HG03066 (cell line): ENCODE results near the gene SPOCK3.
"Not testable (repeated sequence)": the region's sequence is repeated elsewhere in the genome, so short reads cannot be mapped to it uniquely, and the experiment has no call there.

Source experiments
- ATAC-seq: cut with Tn5 transposase; IDR thresholded peaks from one replicate; pipeline ENCODE4 v1.9.1; 2021; ENCODE audit warnings: low read depth; ENCODE audit not compliant: unreplicated experiment

Gene SPOCK3

DNA sequence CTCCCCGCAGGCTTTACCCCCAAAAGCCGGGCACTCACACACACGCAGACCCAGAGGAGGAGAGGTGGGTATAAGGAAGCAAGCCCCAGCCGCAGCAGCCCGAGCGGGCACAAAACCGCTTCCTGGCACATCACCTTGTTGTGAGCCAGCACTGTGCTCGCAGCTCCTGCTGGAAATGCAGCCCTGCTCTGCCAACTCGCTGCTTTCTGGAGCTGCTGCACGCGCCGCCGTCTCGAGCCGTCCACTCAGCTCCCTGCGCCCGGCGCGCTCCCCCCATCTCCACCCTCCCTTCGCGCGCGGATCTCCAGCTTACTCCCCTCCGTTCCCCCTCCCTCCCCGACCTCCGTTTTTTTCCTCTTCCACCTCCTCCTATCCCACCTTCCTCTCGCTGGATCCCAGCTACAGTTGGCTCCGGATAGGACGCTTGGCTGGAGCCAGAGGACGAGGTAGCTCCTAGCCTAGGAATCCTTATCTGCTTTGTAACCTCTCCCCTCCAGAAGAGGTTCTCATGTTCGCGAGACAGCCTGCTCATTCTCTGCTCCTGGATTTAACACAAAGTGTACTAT is at the start of gene SPOCK3:
Gene SPOCK3, minus strand, starts transcription at position 179 of the 566 bp plus-strand sequence.
- peak; percentile 48 for ATAC-seq

DNA sequence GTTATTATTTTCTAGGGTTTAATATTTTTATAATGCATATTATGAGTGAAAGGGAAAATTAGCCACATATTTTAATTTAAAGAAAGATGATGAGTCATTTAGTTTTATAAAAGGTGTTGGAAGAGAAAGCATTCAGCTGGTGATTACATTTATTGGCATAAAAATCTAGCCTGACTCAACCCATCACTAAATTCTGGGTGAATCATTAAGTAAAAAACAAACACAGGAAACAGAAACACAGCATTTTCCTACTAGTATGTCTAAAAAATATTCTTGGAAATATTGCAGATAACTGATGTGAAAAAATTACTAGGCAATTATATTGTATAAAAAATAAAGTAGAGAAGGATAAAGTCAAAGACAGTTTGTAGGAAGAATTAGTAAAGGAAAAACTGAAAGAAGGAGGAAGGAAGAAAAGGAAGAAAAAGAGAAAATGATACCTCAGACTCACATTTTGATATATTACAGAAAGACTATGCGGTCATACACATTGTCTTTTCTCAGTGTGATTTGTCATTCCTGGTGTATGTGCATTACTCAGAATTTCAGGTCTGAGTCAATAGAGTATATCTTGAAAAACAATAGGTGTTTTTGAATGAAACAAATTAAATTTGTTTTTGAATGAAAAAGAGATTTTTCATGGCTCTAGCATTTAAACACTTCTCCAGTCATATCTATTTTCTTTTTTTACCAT is 48.0 kb upstream of the SPOCK3 start:
- ATAC-seq, result no peak

DNA sequence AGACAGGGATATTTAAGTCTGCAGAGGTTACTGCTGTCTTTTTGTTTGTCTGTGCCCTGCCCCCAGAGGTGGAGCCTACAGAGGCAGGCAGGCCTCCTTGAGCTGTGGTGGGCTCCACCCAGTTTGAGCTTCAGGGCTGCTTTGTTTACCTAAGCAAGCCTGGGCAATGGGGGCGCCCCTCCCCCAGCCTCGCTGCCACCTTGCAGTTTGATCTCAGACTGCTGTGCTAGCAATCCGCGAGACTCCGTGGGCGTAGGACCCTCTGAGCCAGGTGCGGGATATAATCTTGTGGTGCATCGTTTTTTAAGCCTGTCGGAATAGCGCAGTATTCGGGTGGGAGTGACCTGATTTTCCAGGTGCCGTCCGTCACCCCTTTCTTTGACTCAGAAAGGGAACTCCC is 47.3 kb upstream of the SPOCK3 start:
- not testable (repeated sequence) for ATAC-seq

DNA sequence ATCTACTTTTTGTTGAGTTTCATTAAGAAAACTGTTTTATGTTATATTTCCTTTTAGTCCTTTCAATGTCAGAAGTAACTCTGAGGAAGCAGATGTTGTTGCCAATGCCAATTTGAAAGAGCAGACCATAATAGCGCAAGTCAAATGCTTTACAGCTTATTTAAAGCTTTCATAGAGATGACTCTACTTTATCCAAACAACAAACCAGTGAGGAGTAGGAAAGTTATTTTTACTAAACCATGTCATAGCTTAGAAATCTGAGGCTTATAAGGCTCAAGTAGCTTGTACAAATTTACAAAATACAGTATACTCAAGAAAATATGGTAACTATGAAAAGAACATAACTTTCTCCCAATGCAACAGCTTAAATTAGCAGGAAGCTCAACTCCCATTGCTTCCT is 40.1 kb upstream of the SPOCK3 start:
- no peak for ATAC-seq

DNA sequence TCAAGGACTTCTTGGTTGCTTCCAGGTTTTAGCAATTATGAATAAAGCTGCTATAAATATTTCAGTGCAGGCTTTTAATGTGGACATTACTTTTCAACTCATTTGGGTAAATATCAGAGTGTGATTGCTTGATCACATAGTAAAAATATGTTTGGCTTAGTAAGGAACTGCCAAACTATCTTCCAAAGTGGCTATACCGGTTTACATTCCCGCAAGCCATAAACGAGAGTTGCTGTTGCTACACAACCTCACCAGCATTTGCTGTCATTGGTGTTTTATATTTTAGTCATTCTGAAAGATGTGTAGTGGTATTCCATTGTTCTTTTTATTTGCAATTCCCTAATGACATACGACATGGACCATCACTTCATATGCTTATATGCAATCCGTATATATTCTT is 30.9 kb upstream of the SPOCK3 start:
- no peak for ATAC-seq

DNA sequence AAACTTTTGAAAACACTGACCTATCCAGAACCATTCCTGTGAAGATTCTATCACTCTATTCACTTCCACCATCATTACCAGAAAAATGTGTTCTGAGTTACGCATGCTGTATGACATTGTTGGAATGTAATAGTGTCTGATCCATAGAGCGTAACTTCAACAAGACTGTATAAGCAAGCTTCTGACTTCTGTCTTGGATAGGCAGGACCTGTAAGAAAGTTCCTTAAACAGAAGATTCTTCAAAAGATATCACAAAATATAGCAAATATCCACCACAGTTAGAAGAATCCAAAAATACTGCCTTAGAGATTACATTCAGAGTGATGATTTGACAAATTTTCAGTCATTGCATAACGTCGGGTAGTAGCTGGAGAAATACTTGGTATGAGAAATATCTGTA is 14.0 kb upstream of the SPOCK3 start:
- no peak for ATAC-seq

DNA sequence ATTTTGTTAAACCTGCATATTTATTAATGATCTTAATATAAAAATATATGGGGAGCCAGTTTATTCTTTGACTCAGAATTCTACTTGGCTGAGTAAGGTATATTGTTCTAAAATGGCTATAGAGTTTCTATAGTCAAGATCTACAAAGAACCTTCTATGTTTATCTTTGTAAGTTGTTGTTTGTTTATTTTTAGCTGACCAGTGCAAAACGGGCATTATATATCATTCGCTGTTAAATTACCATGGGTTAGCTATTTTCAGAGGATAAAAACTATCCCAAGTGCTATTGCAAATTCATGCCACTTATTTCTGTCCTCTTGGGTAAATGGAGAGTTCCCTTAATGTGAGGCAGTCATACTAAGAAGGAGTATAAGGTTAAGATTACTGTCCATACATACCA is 5.3 kb upstream of the SPOCK3 start:
- no peak for ATAC-seq

DNA sequence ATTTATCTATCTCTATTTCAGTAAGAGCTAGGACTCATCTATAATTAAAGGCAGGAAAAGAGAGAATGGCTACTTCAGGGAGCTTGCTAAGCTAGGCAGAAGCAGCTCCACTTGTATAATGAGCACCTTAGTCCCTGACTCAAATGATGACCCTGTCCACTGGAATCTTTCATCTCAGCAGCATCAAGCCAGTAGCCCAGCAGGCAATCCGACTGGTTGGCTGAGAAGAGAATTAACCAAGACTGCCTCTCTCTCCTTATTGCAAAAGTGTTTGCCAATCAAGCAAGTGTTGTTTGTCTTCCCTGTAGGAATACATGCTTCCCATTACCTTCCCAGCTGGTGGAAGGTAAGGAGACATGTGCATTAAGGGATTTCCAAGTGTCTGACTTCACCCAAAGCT is 3.9 kb upstream of the SPOCK3 start:
- no peak for ATAC-seq

DNA sequence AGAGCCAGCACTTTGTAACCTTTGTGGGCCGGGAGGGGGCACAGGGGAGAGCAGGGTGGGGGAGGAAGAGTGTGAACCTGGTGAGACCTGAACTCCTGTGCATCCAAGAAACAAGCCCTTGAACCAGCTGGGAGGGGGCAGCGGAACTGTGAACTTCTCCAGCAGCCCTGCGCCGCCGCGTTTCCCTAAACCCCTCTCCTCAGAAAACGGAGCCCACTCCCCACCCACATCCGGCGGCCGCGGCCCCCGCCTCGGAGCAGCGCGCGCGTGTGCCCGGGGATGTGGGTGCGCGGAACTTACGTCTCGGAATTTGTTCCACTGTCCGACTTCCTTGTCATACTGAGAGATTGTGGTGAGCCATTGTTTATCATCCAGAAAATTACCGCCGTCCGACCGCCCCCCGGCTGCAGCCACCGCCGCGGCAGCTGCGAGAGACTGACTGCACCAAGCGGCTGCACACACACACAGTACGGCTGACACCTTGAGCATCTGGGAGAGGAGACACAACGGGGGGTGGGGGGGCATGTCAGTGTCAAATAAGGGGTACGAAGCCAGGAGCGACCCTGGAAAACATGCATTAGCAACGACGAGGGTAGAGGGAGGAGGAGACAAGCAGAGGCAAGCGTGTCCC is 494 bp downstream of the SPOCK3 start:
- ATAC-seq, result peak; percentile 46

DNA sequence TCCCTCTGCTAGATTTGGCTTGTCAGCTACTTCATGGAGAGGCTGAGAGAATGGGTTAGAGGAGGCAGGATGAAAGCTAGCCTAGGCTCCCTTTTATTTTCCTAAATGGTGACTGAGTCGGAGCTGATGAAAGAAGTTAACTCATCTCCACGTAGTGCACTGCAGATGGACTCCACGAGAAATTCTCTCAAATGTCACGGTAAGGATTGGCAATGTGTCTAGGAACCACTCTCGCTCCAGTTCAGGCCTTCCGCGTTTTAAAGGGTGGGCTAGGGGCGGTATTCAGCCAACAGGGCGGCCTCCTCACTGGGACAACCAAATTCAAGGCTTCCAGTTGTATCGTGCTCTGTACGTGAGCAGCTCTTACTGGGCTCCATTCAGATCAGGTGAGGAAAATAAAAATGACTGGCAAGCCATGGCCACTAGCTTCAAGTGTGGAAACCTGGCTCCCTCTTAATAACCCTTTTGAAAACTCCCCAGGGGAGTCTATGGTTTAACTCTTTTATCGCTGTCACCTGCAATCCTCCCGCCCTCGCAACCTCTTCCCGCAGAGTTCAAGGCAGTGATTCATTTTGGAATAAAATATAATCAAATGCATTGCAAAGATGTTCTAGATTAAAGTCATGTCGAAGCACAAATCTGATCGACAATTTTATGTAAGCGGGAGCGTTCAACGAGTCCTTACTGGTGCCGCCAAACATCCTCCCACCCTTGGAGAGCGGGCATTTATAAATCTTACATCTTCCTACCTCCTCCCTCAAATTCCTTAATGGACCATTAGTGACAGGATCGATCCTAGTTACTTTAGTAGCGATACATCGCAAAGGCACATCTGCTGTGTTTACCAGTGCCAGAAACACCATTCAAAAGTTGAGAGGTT is 1.2 kb downstream of the SPOCK3 start:
- ATAC-seq, result no peak

DNA sequence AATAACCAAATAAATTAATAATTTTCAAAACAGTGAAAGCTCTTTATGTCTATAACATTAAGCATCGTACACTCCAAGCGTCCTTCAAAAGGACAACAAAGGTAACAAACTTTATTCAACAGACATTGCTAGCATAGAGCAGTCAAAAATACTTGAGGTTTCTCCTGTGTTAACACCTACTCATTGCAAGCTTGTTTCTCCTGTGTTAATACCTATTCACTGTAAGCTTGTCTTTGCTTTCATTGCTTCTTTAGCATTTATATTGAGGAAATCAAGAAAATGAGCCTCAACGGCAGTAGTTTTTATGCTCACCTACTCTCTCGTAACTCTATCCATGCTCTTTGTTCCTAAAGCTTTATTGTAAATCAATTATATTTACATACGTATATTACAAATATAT is 3.5 kb downstream of the SPOCK3 start:
- ATAC-seq, result no peak

DNA sequence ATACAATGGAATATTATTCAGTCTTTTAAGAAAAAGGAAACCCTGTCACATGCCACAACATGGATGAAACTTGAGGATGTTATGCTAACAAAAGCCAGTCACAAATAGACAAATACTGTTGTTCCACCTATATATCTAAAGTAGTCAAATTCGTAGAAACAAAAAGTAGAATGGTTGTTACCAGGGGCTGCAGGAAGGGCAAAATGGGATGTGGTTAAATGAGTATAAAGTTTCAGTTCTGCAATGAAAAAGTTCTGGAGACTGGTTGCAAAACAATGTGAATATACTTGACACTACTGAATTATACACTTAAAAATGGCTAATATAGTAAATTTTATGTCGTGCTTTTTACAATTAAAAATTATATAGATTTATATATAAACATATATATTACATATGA is 12.2 kb downstream of the SPOCK3 start:
- ATAC-seq, result peak; percentile 95

DNA sequence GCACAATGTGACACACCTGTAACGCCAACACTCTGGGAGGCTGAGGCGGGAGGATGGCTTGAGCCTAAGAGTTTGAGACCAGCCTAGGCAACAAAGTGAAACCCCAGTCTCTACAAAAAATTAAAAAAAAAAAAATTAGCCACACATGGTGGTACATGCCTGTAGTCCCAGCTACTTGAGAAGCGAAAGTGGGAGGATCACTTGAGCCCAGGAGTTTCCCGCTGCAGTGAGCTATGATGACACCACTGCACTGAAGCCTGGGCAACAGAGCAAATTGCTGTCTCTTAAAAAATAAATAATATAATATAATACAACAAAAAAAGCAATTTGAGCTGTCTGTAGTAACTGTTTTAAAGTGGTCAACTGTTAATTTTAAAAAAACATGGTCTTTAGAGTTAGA is 13.2 kb downstream of the SPOCK3 start:
- no peak for ATAC-seq

DNA sequence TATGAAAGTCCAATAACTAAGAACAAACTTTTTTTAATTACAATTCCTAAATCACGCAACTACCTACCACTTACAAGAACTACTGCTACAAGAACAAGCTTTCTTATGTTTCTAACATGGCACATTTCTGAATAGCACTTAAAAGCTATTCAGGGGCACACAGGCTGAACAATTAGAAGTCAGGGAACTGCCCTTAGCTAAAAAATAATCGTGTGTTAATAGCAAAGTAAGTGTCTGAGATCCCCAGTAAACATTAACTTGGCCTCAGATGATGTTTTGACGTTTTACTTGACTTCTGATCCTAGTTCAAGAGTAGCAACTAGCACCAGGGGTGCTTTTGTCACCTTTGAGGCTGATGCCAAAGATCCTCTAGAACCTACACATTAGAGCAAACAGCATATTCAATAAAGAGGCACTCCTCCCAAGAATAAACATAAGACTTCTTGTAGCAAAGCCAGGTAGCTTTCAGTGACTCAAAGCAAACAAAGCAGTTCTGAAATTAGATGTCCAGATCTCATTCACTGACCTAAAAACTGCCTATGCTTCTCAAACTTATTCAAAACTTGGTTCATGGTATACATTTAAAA is 16.2 kb downstream of the SPOCK3 start:
- ATAC-seq, result no peak

DNA sequence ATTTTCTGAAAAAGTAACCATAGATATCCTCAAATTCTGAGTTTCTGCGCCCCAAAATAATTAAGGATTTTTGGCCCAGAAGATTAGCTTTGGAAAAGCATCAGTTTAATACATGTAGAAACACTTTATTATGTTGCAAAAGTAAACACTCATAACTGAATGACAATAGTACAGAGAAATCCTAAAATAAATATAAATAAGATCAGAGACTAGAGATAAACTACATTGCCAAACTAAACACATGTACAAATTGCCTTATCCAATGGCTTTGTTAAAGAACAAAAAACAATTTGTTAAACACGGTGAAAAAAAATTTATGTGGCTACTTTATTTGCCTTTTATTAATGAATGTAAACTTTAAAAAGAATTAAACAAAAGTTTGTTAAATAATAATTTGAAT is 17.5 kb downstream of the SPOCK3 start:
- ATAC-seq, result no peak

DNA sequence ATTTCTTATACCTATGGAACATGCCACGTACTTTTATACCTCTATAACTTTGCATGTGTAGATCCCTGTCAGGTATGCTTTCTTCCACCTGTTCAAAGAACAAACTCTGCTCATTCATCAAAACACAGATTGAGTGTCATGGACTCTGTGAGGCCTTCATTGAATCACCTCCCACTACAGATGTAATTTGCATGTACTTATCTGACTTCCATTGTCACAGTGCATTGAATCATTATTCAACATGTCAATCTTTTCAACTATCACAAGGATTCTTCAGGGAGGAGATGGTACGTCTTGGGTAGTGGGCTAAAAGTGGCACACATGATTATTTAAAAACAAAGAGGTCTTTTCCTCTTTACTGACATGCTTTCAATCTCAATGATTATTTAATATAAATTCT is 24.1 kb downstream of the SPOCK3 start:
- ATAC-seq, result no peak

DNA sequence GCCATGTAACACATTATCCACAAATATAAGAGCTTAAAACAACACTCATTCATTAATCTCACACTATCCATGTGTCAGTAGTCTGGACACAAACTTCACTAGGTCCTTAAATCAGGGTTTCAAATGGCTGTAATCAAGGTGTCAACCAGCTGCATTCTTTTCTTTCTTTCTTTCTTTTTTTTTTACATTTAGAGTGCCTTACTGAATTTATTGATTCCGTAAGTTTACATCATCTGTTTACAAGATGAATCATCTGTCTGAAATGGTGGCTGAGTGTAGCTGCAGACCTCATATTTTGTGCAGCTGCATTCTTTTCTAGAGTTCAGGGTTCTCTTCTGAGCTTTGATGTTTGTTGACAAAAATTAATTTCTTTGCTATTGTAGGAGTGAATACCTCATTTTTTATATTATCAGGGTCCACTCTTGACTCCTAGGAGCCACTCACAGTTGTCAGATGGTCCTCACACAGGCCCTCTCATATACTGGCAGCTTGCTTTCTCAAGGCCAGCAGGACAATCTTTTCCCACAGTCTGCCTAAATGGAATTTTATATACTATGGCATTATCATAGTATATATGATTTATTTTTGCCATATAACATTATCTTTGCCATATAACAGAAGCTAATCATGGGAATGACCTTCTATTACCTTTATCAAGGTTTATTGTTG is 37.8 kb downstream of the SPOCK3 start:
- no peak for ATAC-seq

DNA sequence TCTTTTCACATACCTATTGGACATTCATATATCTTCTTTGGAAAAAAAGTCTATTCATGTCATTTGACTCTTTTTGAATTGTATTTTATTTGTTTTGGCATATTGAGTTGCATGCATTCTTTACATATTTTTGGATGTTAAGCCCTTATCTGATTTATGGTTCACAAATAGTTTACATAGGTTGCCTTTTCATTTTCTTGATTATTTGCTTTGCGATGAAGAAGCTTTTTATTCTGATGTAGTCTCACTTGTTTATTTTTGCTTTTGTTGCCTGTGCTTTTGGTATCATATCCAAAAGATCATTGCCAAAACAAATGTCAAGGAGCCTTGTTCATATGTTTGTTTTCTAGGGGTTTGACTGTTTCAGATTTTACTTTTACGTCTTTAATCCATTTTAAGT is 43.9 kb downstream of the SPOCK3 start:
- no peak for ATAC-seq

DNA sequence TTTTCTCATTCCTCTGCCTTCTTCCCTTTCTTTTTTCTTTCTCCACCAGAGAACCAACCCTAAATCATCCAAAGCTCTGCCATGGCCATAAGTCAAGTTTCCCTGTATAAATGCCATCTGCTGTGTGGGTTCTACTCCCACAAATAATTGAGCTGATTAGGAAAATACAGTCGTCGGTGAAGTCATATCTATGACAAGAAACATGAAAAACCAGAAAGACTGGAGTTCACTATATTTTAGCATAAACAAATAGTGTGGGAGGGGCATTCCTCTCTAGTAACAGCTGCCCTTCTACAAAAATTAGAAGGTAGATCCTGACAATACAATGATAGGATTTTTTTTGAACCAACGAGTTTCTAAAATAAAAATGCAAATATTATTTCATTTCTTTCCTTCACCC is 48.8 kb downstream of the SPOCK3 start:
- ATAC-seq, result no peak

DNA sequence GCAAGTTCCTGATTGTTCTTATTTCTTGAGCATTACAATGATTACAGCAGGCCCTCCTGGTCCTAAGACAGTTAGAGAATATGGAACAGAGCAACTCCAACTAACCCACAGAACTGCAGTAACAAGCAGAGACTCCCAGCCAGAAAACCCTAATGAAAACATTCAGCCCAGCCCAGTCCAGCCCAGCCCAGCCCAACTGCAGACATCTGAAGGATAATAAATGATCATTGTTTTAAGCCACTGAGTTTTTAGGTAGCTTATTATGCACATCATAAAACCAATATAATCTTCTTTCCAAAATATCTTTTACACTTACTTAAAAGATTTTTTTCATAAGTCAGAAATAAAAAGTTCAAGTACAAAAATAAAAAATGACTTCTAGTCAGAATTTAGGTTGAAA is 51.3 kb downstream of the SPOCK3 start:
- ATAC-seq, result no peak
